Right lobe of liver (tissue), 6 donors: ENCODE data around the gene ACADL. TPM values are rescaled to one million over a fixed set of nuclear protein-coding genes. Genes with fewer than 3 reads are reported as not detected.

Experiments used
- ATAC-seq, 4 donors: fragments of 200-7000 bp; cut with Tn5 transposase; one replicate each; pipeline ENCODE4 v1.9.1; 2020; ENCODE audit warnings: mild to moderate bottlenecking in 4 of 4, moderate library complexity in 4 of 4
- DNase-seq, 3 donors: peaks; one replicate each; pipeline ENCODE4 v3.0.0-alpha.2; 2020
- H3K27ac ChIP-seq, 3 donors: fragments of 200-600 bp; one replicate each; pipeline ENCODE4 v1.8.0; 2022
- H3K27me3 ChIP-seq, 2 donors: fragments of 200-600 bp; one replicate each; pipeline ENCODE4 v1.8.0; 2022
- H3K36me3 ChIP-seq, 4 donors: fragments of 200-600 bp; sonication (generic) in 1 of 4; one replicate each; pipeline versions ENCODE4 v1.5.1 to v1.8.0; 2017 to 2022; ENCODE audit warnings: control low read depth in 1 of 4
- H3K4me1 ChIP-seq, 4 donors: fragments of 200-600 bp; sonication (generic) in 1 of 4; one replicate each; pipeline versions ENCODE4 v1.5.1 to v1.8.0; 2017 to 2022; ENCODE audit warnings: control low read depth in 1 of 4
- H3K4me3 ChIP-seq, 3 donors: fragments of 200-600 bp; one replicate each; pipeline ENCODE4 v1.8.0; 2022
- H3K9me3 ChIP-seq, 4 donors: fragments of 200-600 bp; sonication (generic) in 1 of 4; one replicate each; pipeline versions ENCODE4 v1.5.1 to v1.8.0; 2017 to 2022; ENCODE audit warnings: control low read depth in 1 of 4
- CTCF ChIP-seq, 4 donors: fragments of 200-600 bp in 3 of 4; fragments of 450-650 bp in 1 of 4; IDR thresholded peaks; one replicate each; pipeline versions ENCODE4 v1.5.1 to v1.8.0; 2016 to 2022; ENCODE audit warnings: antibody characterized with exemption in 4 of 4, mild to moderate bottlenecking in 2 of 4
- POLR2A ChIP-seq: fragments of 450-650 bp; IDR thresholded peaks from one replicate; pipeline ENCODE4 v1.6.1; 2017; ENCODE audit warnings: antibody characterized with exemption, mild to moderate bottlenecking
- WGBS: methylation state at CpG from one replicate; pipeline ENCODE4 v1.1.6; 2018; ENCODE audit warnings: low coverage, low lambda C conversion rate; ENCODE audit not compliant: insufficient coverage; ENCODE audit errors: missing lambda C conversion rate; 5-methylcytosine and 5-hydroxymethylcytosine counted together
- intact Hi-C, 2 donors: fragments of 100-400 bp; cut with DNase I; formaldehyde crosslinking; loops; one replicate each; pipeline versions ENCODE4 v1.11.2 to v1.14.1; 2022
- small RNA-seq, 2 experiments: library from RNA; depleted of rRNA; stranded (forward); fragments of <200 nt; gene quantifications; one replicate each; pipeline ENCODE3, GENCODE V24; 2016
- total RNA-seq, 6 experiments: library from RNA; depleted of rRNA in 2 of 6; stranded (reverse); fragments of >200 nt in 2 of 6; fragmentation: NEBNext Ultra II Directional in 3 of 6; extraction: Animal tissue kit (Norgen Biotek cat#: 25700) in 3 of 6; gene quantifications; one replicate each; pipeline versions ENCODE4 v1.1.0 to v1.2.4, GENCODE V29; 2016 to 2023
- donor health status: DM: no; HTN: yes; CAD: no.
- donor health status: DM: no; HTN: no; CAD: no.
- donor health status: DM: no; HTN: no; CAD: no.
- donor health status: DM: no; HTN: yes; CAD: no.
- donor health status: DM: no; HTN: yes; CAD: no.

ACADL gene
- total RNA-seq, 6 experiments from 2014 or later: 13.4 to 30.2 (median 22.3) TPM

GRCh38 chr2:210157526-210157925 lies 67.7 kb downstream of the ACADL start:
- Histone ChIP-seq H3K27ac (no peak overlapping the region), H3K27me3 (no peaks in the 10 kb centered on the region), H3K4me1 (peaks cover 0 to 4% (median 0%) of the 10 kb centered on the region in 4 donors), H3K9me3 (no peaks in the 10 kb centered on the region), H3K36me3 (peaks cover 0 to 20% (median 2%) of the 10 kb centered on the region in 4 donors), H3K4me3 (no peak overlapping the region)
- no peak for ATAC-seq
- TF ChIP-seq CTCF (IDR thresholded peaks at IDR 0.05): no peak
- TF ChIP-seq POLR2A: no peak
- no peak for DNase-seq
- 40% methylated on average over 2 of the region's 3 CpGs for WGBS
- intact Hi-C loops: no loop called here

- DNase-seq (no peak), ATAC-seq (peak; percentile 68 to 89 (median 82))
- Histone ChIP-seq H3K27ac (peak overlapping the region in 2 of 3 donors; percentile 24 to 41), H3K9me3 (no peaks in the 10 kb centered on the region), H3K27me3 (no peaks in the 10 kb centered on the region), H3K36me3 (peaks cover 0 to 4% (median 1%) of the 10 kb centered on the region in 4 donors), H3K4me3 (no peak overlapping the region), H3K4me1 (peaks cover 0 to 9% (median 0%) of the 10 kb centered on the region in 4 donors)
- intact Hi-C loops: no loop called here
- TF ChIP-seq CTCF (IDR thresholded peaks at IDR 0.05): no peak
- no peak for TF ChIP-seq POLR2A
Measured at GRCh38 chr2:210147614-210148013, 77.6 kb downstream of the ACADL start.

Small RNA genes lying within 50 kb of the gene (small RNA-seq; reads per million reads assigned to genes)
- 0 reads per million in 2 experiments for gene RF00019

Other genes with a start within 250 kb of the ACADL start
- gene RPE, start 222.8 kb downstream of the ACADL start, total RNA-seq: 10 to 100 TPM; 21.8 to 39.9 (median 25.3) TPM
- 10 to 100 TPM in 3 of 6 experiments, 1 to 10 TPM in 3; 7.1 to 19.1 (median 11.1) TPM for gene KANSL1L, start 54.0 kb downstream of the ACADL start, total RNA-seq
- gene MYL1, start 89.7 kb upstream of the ACADL start, total RNA-seq: 1 to 10 TPM in 1 of 6 experiments, under 1 TPM in 1, not detected in 4; 0.28 to 1.3 TPM